ENCODE results near the gene PSMG2. TPM values are rescaled to one million over a fixed set of nuclear protein-coding genes. Genes with fewer than 3 reads are reported as not detected.

PSMG2 gene
- total RNA-seq (2011; cell fraction: chromatin; rRNA removed; ENCODE audit: low replicate concordance), result 38.5 and 51.7 TPM in 2 replicates
- 24.5 and 24.8 TPM in 2 replicates for total RNA-seq (2011; cell fraction: nucleolus; rRNA removed)
- 34.8 and 40.9 TPM in 2 replicates for total RNA-seq (2011; cell fraction: nucleoplasm; rRNA removed)
- 59.9 and 76.9 TPM in 2 replicates for total RNA-seq (2014; rRNA removed)
- 116 and 125 TPM in 2 replicates for total RNA-seq (2014; rRNA removed; fragmentation: Illumina TruSeq; extraction: Trizol)
- 101 and 111 TPM in 2 replicates for total RNA-seq (2015; rRNA removed; fragmentation: Illumina TruSeq; extraction: Trizol)
- total RNA-seq (2021), result 90.2 and 95.6 TPM in 2 replicates
- 75.0 and 81.6 TPM in 2 replicates for polyA plus RNA-seq (2011; rRNA removed)
- polyA plus RNA-seq (2011; cell fraction: cytosol; rRNA removed), result 35.3 and 54.9 TPM in 2 replicates
- polyA plus RNA-seq (2011; cell fraction: nucleus; rRNA removed), result 27.2 and 40.2 TPM in 2 replicates
- 79.8 and 97.3 TPM in 2 replicates for polyA plus RNA-seq (2012)
- 105 and 120 TPM in 2 replicates for polyA plus RNA-seq (2014; fragmentation: Illumina TruSeq; extraction: Trizol)
- 100 to 1,000 TPM; 194 to 271 TPM for polyA plus RNA-seq (2014; fragmentation: Nextera tagmentation; extraction: Ambion mirVana)
- 82.8 and 92.7 TPM in 2 replicates for polyA plus RNA-seq (2014; rRNA removed)
- polyA minus RNA-seq (2011; rRNA and poly(A)+ RNA removed), result 56.3 and 61.4 TPM in 2 replicates
- polyA minus RNA-seq (2011; cell fraction: cytosol; rRNA and poly(A)+ RNA removed), result 38.3 and 45.0 TPM in 2 replicates
- 11.2 and 12.2 TPM in 2 replicates for polyA minus RNA-seq (2011; cell fraction: nucleus; rRNA and poly(A)+ RNA removed)
- percentile 67 among the genes with signal in this experiment for Bru-seq, nascent RNA
- BruChase-seq, experiment 1, labeled RNA remaining after a 2-hour chase, result percentile 81 among the genes with signal in this experiment
- percentile 82 among the genes with signal in this experiment for BruChase-seq, experiment 2, labeled RNA remaining after a 6-hour chase
- long read RNA-seq, experiment 1, transcript PSMG2-201 (7 exons, 1,686 nt), result major isoform, 149 of 179 reads
- long read RNA-seq, experiment 1, partial matches to known transcripts, result 7 of 179 reads
- long read RNA-seq, experiment 1, other reads (novel, unspliced or antisense), result 22 of 179 reads
- long read RNA-seq, experiment 2, transcript PSMG2-201 (7 exons, 1,686 nt), result major isoform, 61 of 81 reads
- long read RNA-seq, experiment 2, partial matches to known transcripts, result 10 of 81 reads
- long read RNA-seq, experiment 2, other reads (novel, unspliced or antisense), result 9 of 81 reads
- long read RNA-seq, experiment 3, transcript PSMG2-201 (7 exons, 1,686 nt), result major isoform, 102 of 107 reads
- long read RNA-seq, experiment 3, partial matches to known transcripts, result 1 of 107 reads
- long read RNA-seq, experiment 3, other reads (novel, unspliced or antisense), result 3 of 107 reads

DNA sequence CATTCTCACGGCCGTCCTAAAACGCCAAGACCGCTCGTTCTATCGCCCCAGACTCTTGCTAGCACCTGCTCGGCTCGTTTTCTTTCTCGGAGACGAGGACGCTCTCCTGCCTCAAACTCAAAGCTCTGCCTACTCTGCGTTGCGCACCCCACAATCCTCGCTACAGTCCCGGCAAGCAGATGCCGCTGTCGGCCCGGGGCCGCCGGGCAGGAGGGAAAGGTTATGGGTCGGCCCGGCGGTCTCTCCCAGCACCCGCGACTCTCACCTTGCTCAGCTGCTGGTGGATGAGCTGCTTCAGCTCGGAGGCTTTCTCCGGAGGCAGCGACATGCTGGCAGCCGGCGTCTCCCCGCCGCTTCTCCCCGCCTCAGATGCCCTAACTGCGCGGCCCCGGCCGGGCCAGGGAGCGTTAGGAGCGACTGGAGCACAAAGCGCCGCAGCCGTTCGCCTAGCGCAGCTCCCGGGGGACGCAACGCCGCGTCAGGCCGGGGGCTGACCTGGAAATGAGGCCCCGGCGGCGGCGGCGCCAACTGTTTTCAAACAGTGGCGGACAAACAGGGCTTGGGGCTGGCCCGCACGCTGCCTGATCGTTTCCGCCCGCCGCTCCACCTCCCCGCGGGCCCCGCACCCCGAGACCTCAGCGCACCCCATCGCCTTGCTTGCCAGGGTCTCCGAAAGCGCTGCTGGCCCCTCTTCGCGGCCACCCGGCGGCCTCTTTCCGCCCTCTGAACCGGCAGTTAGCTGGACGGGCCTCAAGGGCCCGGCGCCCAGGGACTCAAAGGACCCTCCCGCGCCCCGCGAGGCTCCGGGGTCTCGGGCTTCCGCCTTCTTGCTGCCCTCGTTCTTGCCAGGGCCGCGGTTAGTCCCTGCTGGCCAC, at the start of gene PSMG2, which contains the start of gene CEP76:
Gene PSMG2 (plus strand): TSS at position 822 of the 875 bp plus-strand sequence. CDS start 66 bp downstream, outside the sequence.
Gene CEP76 (minus strand): TSS at position 503 of the 875 bp plus-strand sequence. CDS start 175 bp downstream, at position 328.
- Histone ChIP-seq H3K9ac (ENCODE audit: insufficient read depth in 1 of 2, low read depth in 2 of 2, low read length in 2 of 2) (peak within 1 kb of the TSS; percentile 98 to 99), H3K9me3 (replicated peaks; ENCODE audit: control insufficient read depth, insufficient read depth, low read depth, low read length) (no peaks in the 10 kb centered on the region), H2AFZ (ENCODE audit: low read depth, low read length) (peak within 1 kb of the TSS; percentile 94), H3K79me2 (ENCODE audit: control insufficient read depth, insufficient read depth, low read length) (peaks cover 74% of the 10 kb centered on the region), H3K4me3 (peak within 1 kb of the TSS; percentile 87), H3K36me3 (ENCODE audit: control insufficient read depth, insufficient read depth, low read length) (peaks cover 61% of the 10 kb centered on the region), H3K4me2 (ENCODE audit: insufficient read depth, low read length) (peak within 1 kb of the TSS; percentile 97), H3K9me1 (ENCODE audit: control insufficient read depth, insufficient read depth, low read length) (no peaks in the 10 kb centered on the region), H4K20me1 (replicated peaks; ENCODE audit: control insufficient read depth, insufficient read depth, low read length) (peaks cover 2% of the 10 kb centered on the region; the same call in 1 of the 2 replicates), H3K27me3 (ENCODE audit: control insufficient read depth in 2 of 2, insufficient read depth in 2 of 2, low read length in 2 of 2) (no peaks in the 10 kb centered on the region), H3K4me1 (replicated peaks in 1 of 2; ENCODE audit: control insufficient read depth in 2 of 2, insufficient read depth in 2 of 2, low read length in 2 of 2) (peaks cover 14 to 15% of the 10 kb centered on the region in 2 experiments), H3K27ac (ENCODE audit: extremely low read depth, low read depth, low read length) (peak within 1 kb of the TSS; percentile 97)
- BruUV-seq (replicated peaks), result no TSS peak
- 1% methylated on average over 61 of the region's 89 CpGs for WGBS (ENCODE audit: insufficient coverage, low coverage, missing lambda C conversion rate)
- in situ Hi-C loops (cut with MboI), result no loop called here
- ChIA-PET POLR2A (interaction anchor here (0.6 to 4.0 kb wide), 21 partner anchors 9 to 326 kb away, joined by 3 to 29 read pairs (median 4); partner anchors contain the start of gene CEP192), CTCF (ENCODE audit: low intra/inter-chr PET ratio) (no interaction called here)
- DNase-seq (ENCODE audit: extremely low read depth in 1 of 4, low spot score in 3 of 4) (peak; percentile 85 to 93 (median 90)), ATAC-seq (peak; percentile 95), FAIRE-seq (no peak)
- intact Hi-C loops (cut with micrococcal nuclease), result no loop called here
- peak; percentile 6 for TF ChIP-seq POU5F1 (IDR thresholded peaks at IDR 0.05; ENCODE audit: borderline replicate concordance, low read depth, low read length, partially characterized antibody)
- TF ChIP-seq ZKSCAN3 (CRISPR knock-in tag; IDR thresholded peaks at IDR 0.05), result no peak
- TF ChIP-seq ZNF780A (CRISPR knock-in tag; IDR thresholded peaks at IDR 0.05), result no peak
- no peak; a peak in 1 of 4 replicates for TF ChIP-seq CSDE1 (IDR thresholded peaks at IDR 0.05)
- TF ChIP-seq CCNT2 (IDR thresholded peaks at IDR 0.05; ENCODE audit: borderline replicate concordance, extremely low read depth, insufficient read length, low read depth, low read length), result peak; percentile 81
- 0 out of 4 replicates have a peak, but pooled peaks of 1 of the 2 experiments have one; percentile 19 for TF ChIP-seq MCM7 (IDR thresholded peaks at IDR 0.05)
- TF ChIP-seq NCOA4 (IDR thresholded peaks at IDR 0.05; ENCODE audit: partially characterized antibody), result no peak
- no peak for TF ChIP-seq DMBX1 (CRISPR knock-in tag; IDR thresholded peaks at IDR 0.05; ENCODE audit: borderline replicate concordance)
- peak in 1 of 2 experiments; percentile 99 for TF ChIP-seq NCOA2 (IDR thresholded peaks at IDR 0.05; ENCODE audit: partially characterized antibody in 2 of 2)
- no peak for TF ChIP-seq ESRRB (CRISPR knock-in tag; IDR thresholded peaks at IDR 0.05; ENCODE audit: borderline replicate concordance)
- TF ChIP-seq PRMT5 (CRISPR knock-in tag; IDR thresholded peaks at IDR 0.05), result no peak
- no peak for TF ChIP-seq KAT2B (IDR thresholded peaks at IDR 0.05; ENCODE audit: low read depth, low read length)
- no peak for TF ChIP-seq EWSR1 (IDR thresholded peaks at IDR 0.05; ENCODE audit: borderline replicate concordance, low read depth, partially characterized antibody)
- TF ChIP-seq KDM4B (IDR thresholded peaks at IDR 0.05; ENCODE audit: borderline replicate concordance in 2 of 2, low read depth in 1 of 2), result no peak; a peak in 1 of 4 replicates
- no peak for TF ChIP-seq ZNF140 (CRISPR knock-in tag; IDR thresholded peaks at IDR 0.05)
- no peak for TF ChIP-seq ZFP30 (CRISPR knock-in tag; IDR thresholded peaks at IDR 0.05; ENCODE audit: borderline replicate concordance)
- TF ChIP-seq HNRNPUL1 (IDR thresholded peaks at IDR 0.05; ENCODE audit: low read length), result no peak
- peak; percentile 87 for TF ChIP-seq SUPT5H (IDR thresholded peaks at IDR 0.05)

Data from K562 (cell line).